Urinary bladder (tissue), 4 donors: ENCODE results near the gene PPID. TPM values are rescaled to one million over a fixed set of nuclear protein-coding genes. Genes with fewer than 3 reads are reported as not detected.
"Not testable (repeated sequence)": the region's sequence is repeated elsewhere in the genome, so short reads cannot be mapped to it uniquely, and the experiment has no call there.

ENCODE experiments used
- DNase-seq: peaks from one replicate; pipeline ENCODE4 v3.0.0-alpha.2; 2015; ENCODE audit errors: extremely low spot score
- H3K27ac ChIP-seq: one replicate; pipeline ENCODE4 v1.5.1; 2013; ENCODE audit warnings: low read depth, mild to moderate bottlenecking, moderate library complexity
- H3K36me3 ChIP-seq: one replicate; pipeline ENCODE4 v1.6.1; 2013; ENCODE audit warnings: mild to moderate bottlenecking, moderate library complexity; ENCODE audit not compliant: insufficient read depth
- H3K4me1 ChIP-seq: one replicate; pipeline ENCODE4 v1.6.1; 2013; ENCODE audit warnings: mild to moderate bottlenecking, moderate library complexity; ENCODE audit not compliant: insufficient read depth
- H3K4me3 ChIP-seq: one replicate; pipeline ENCODE4 v1.5.1; 2013; ENCODE audit warnings: low read depth, low read length
- WGBS: extraction: QIAGEN DNeasy Blood & Tissue Kit; methylation state at CpG from one replicate; pipeline ENCODE4 v1.1.7; 2013; 5-methylcytosine and 5-hydroxymethylcytosine counted together
- polyA plus RNA-seq: library from polyadenylated mRNA; stranded (reverse); fragments of 200-250 nt; gene quantifications from one replicate; pipeline ENCODE4 v1.2.3, GENCODE V29; 2013
- small RNA-seq: library from RNA; depleted of rRNA; stranded (forward); fragments of <200 nt; gene quantifications from one replicate; pipeline ENCODE3, GENCODE V24; 2014
- total RNA-seq: library from RNA; depleted of rRNA; stranded (reverse); fragments of >200 nt; gene quantifications from one replicate; pipeline ENCODE4 v1.2.3, GENCODE V29; 2014
- donor health status: healthy with polysubstance abuse.
- donor health status: healthy.

Gene PPID
- total and polyA plus RNA-seq, 2 donors = 26.1 to 38.2 TPM

DNA sequence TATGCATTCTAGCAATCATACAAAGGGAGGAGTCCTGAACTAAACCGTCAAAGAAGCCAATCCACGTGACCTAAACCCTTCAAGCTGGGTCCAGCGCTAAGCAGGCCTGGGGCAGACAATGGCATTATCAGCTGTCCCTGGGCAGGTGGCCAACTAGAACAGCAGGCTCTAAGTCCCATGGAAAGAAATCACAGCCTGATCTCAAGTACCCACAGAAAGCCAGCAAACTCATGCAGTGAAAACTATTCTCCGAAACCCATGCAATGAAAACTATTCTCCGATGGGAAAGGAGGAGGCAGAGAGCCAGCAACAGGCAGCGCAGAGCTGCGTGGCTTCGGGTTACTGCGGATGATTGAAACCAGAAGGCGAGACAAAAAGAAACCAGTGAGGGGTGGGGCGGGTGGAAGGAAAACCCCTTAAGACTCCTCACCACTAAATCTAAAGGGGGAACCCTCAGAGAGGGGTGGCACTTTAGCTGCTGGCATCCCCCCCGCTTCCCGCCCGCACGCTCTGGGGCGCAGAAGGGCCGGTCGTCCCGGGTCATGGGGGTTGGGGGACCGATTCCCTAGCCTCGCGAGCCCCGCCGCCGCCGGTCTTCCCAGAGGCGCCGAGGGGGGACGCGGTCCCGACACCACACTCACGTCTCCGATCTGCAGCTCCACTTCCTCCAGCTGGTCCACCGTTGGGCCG, 52.1 kb downstream of the PPID start:
- H3K4me1 ChIP-seq = no peaks in the 10 kb centered on the region
- peak overlapping the region; percentile 52 for H3K27ac ChIP-seq
- under 1% methylated on average over 35 of the region's 35 CpGs for WGBS
- no peaks in the 10 kb centered on the region for H3K36me3 ChIP-seq
- peak overlapping the region; percentile 68 for H3K4me3 ChIP-seq
- peak; percentile 57 for DNase-seq

DNA sequence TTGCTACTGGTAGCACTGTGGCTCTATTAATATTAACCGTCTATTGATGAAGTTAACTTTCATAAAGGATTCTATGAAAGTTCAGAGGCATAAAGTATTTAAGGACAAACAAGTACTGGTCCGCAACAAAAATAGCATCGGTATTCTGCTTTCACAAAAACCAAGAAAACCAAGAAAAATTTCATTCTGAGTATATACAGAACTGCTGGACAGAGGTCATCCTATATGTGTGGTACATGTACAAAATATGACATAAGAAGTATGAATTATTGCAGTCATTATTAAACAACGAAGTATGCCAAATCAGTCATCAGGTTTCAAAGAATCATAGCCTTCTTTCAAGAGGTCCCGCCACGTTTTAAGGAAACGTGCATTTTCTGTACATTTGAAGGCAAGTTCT, 53.9 kb downstream of the PPID start:
- Histone ChIP-seq H3K4me3 (no peak overlapping the region), H3K4me1 (no peaks in the 10 kb centered on the region), H3K36me3 (no peaks in the 10 kb centered on the region), H3K27ac (no peak overlapping the region)
- WGBS = 86% methylated on average over 7 of the region's 7 CpGs
- no peak for DNase-seq

DNA sequence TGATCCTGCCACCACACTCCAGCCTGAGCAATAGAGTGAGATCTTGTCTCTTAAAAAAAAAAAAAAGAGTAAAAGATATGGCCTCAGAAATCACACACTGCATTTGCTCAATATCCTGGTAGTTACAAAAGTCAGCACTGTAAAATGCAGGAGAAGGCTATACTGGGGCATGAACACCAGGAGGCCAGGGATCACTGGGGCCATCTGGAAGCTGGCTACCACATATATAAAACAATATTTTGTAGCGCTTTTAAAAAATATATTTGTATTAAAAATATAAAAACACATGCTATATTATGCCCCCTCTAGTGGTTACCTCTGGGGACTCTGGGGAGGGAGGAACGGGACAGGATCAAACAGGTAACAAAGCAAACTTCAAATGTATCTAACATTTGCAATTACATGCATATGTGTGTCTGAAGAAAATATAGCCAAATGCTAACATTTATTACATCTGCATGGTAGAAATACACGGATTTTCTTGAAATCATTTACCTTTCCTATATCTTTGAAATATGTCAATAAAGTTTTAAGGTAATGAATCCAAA, 55.5 kb downstream of the PPID start:
- H3K4me1 ChIP-seq = no peaks in the 10 kb centered on the region
- 83% methylated on average over 3 of the region's 3 CpGs for WGBS
- no peak overlapping the region for H3K4me3 ChIP-seq
- H3K27ac ChIP-seq = no peak overlapping the region
- no peaks in the 10 kb centered on the region for H3K36me3 ChIP-seq
- no peak for DNase-seq

DNA sequence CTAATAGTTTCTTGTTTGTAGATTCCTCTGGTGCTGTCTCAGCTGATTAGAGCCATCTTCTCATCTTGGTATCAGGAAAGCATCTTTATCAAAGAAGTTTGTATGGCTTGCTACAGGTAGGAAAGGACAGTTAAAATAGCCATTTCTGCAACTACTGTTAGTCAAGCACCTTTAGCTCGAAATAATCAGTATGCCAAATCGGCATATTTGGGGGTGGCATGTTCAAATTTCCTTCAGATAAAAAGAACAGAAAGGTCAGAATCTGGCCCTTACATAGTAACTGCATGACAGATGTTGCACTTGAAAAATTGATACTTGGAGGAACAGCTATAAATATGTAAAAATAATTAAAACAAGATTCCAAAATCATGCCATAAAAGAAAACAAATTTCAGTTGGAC, 56.3 kb downstream of the PPID start:
- no peak for DNase-seq
- Histone ChIP-seq H3K4me1 (no peaks in the 10 kb centered on the region), H3K36me3 (no peaks in the 10 kb centered on the region), H3K4me3 (no peak overlapping the region), H3K27ac (no peak overlapping the region)
- whole genome bisulfite sequencing = 94% methylated on average over 2 of the region's 2 CpGs

DNA sequence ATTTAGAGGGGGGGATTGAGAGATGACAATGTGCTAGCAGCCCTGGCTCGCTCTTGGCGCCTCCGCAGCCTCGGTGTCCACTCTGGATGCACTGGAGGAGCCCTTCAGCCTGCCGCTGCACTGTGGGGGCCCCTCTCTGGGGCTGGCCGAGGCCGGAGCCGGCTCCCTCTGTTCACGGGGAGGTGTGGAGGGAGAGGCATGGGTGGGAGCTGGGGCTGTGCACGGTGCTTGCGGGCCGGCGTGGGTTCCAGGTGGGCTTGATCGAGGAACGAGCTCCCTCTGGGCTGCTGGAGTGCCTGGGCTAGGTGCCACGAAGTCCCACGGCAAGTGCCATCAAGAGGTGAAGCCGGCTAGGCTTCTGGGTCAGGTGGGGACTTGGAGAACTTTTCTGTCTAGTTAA, 58.4 kb downstream of the PPID start:
- Histone ChIP-seq H3K4me1 (no peaks in the 10 kb centered on the region), H3K4me3 (no peak overlapping the region), H3K36me3 (no peaks in the 10 kb centered on the region), H3K27ac (no peak overlapping the region)
- DNase-seq = no peak
- WGBS = 98% methylated on average over 18 of the region's 18 CpGs

DNA sequence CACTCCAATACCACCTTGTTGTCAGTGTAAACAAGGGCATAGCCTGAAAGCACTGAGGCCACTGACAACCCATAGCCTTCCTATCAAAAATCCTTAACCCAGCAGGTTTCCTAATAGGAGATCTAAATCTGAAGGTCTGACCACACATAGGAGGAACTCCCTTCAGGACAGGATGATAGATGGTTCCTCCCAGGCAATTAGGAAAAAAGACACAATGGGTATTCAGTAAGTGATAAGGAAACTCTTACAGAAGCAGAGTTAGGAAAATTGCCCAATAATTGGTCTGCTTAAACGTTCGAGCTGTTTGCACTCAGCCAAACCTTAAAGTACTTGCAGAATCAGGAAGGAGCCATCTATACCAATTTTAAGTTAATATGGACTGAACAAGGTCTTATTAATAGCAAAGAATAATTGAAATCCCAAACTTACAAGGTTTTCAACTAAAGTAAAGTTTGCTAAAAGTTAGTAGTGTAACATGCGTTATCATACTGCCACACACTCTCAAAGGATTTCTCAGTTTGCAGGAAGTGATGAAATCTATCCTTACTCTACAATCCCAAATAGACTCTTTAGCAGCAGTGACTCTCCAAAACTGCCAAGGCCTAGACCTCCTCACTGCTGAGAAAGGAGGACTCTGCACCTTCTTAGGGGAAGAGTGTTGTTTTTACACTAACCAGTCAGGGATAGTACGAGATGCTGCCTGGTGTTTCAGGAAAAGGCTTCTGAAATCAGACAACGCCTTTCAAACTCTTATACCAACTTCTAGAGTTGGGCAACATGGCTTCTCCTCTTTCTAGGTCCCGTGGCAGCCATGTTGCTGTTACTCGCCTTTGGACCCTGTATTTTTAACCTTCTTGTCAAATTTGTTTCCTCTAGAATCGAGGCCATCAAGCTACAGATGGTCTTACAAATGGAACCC, 59.2 kb downstream of the PPID start:
- not testable (repeated sequence) for H3K4me3 ChIP-seq, H3K4me1 ChIP-seq, H3K36me3 ChIP-seq, H3K27ac ChIP-seq, DNase-seq
- WGBS = 85% methylated on average over 8 of the region's 8 CpGs

DNA sequence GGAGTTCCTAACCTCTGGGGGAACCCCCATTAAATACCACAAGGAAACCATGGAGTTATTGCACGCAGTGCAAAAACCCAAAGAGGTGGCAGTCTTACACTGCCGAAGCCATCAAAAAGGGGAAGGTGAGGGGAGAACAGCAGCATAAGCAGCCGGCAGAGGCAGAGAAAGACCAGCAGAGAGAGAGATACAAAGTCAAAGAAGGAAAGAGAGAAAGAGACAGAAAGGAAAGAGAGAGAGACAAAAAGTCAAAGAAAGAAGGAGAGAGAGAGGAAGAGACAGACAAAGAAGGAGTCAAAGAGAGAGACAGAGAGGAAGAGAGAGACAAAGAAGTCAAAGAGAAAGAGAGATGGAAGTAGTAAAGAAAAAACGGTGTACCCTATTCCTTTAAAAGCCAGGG, 59.9 kb downstream of the PPID start:
- not testable (repeated sequence) for DNase-seq
- WGBS = 68% methylated on average over 4 of the region's 4 CpGs

More for the DNA sequence above, 59.9 kb downstream of the PPID start:
- H3K27ac ChIP-seq, H3K4me3 ChIP-seq, H3K4me1 ChIP-seq, H3K36me3 ChIP-seq: not testable (repeated sequence)

Small RNA genes lying within 50 kb of the gene (small RNA-seq; reads per million reads assigned to genes)
- gene RF00012 = not detected

Other genes starting within 250 kb of the PPID start
- 1.2 TPM for gene RXFP1, start 201.5 kb downstream of the PPID start, total RNA-seq
- 0.03 TPM for gene RXFP1, start 201.5 kb downstream of the PPID start, polyA plus RNA-seq
- gene C4orf46, start 51.5 kb downstream of the PPID start, total RNA-seq = 37.5 TPM
- 5.4 TPM for gene C4orf46, start 51.5 kb downstream of the PPID start, polyA plus RNA-seq
- 41.2 TPM for gene ETFDH, start 51.1 kb downstream of the PPID start, total RNA-seq
- 17.0 TPM for gene ETFDH, start 51.1 kb downstream of the PPID start, polyA plus RNA-seq
- 54.0 TPM for gene FNIP2, start 45.6 kb upstream of the PPID start, total RNA-seq
- gene FNIP2, start 45.6 kb upstream of the PPID start, polyA plus RNA-seq = 15.6 TPM